KMS-11 (cell line): Measurements from ENCODE around the gene CENPH.

Source experiments
- H2AFZ ChIP-seq: fragments of 200-600 bp; sonication (generic); 2 replicates; pipeline ENCODE4 v1.6.1; 2016; ENCODE audit warnings: antibody characterized with exemption, mixed run types, low read depth
- H3K27ac ChIP-seq: fragments of 200-600 bp; sonication (generic); 2 replicates; pipeline ENCODE4 v1.6.1; 2016; ENCODE audit warnings: mild to moderate bottlenecking, mixed run types
- H3K27me3 ChIP-seq: fragments of 200-600 bp; sonication (generic); 2 replicates; pipeline ENCODE4 v1.6.1; 2017; ENCODE audit warnings: mild to moderate bottlenecking, low read depth, mixed run types, moderate library complexity; ENCODE audit not compliant: insufficient read depth
- H3K36me3 ChIP-seq: fragments of 200-600 bp; sonication (generic); 2 replicates; pipeline ENCODE4 v1.6.1; 2017; ENCODE audit warnings: mild to moderate bottlenecking, mixed run types; ENCODE audit not compliant: insufficient read depth
- H3K4me1 ChIP-seq: fragments of 200-600 bp; sonication (generic); 2 replicates; pipeline ENCODE4 v1.6.1; 2016; ENCODE audit warnings: mild to moderate bottlenecking, low read depth, mixed run types; ENCODE audit not compliant: poor library complexity, severe bottlenecking
- H3K4me2 ChIP-seq: fragments of 200-600 bp; sonication (generic); 2 replicates; pipeline ENCODE4 v1.7.0; 2016; ENCODE audit warnings: mild to moderate bottlenecking, mixed run types
- H3K4me3 ChIP-seq: fragments of 200-600 bp; sonication (generic); IDR thresholded peaks from 2 replicates; pipeline ENCODE4 v1.6.1; 2017; ENCODE audit warnings: low read depth, low read length, mixed read lengths; ENCODE audit not compliant: insufficient read depth
- H3K79me2 ChIP-seq: fragments of 200-600 bp; sonication (generic); 2 replicates; pipeline ENCODE4 v1.6.1; 2016; ENCODE audit warnings: low read depth, mixed run types; ENCODE audit not compliant: insufficient read depth
- H3K9ac ChIP-seq: fragments of 200-600 bp; sonication (generic); 2 replicates; pipeline ENCODE4 v1.6.1; 2016; ENCODE audit warnings: mild to moderate bottlenecking, mixed run types
- H4K20me1 ChIP-seq: fragments of 200-600 bp; sonication (generic); 2 replicates; pipeline ENCODE4 v1.6.1; 2016; ENCODE audit warnings: mild to moderate bottlenecking, mixed run types; ENCODE audit not compliant: insufficient read depth
- CTCF ChIP-seq: fragments of 200-600 bp; sonication (generic); conservative IDR thresholded peaks from 2 replicates; pipeline ENCODE4 v1.6.1; 2017; ENCODE audit warnings: low read depth, mild to moderate bottlenecking, antibody characterized with exemption, low read length, moderate library complexity, mixed read lengths

The CENPH gene

DNA sequence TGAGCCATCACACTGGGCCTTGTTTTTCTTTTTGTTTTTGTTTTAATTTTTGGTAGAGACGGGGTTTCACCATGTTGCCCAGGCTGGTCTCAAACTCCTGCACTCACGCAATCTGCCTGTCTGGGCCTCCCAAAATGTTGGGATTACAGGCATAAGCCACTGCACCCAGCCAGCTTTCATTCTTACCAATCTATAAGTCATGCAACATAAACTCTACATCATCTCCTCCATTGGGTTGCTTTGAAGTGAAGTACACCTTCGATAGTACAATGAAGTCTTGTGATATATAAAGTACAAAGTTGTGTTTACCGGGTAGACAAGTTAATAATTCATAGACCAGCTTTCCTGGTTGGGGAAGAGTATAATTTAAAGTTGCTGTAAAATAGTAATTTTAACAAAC is 36.5 kb downstream of the CENPH start:
- no peak for TF ChIP-seq CTCF
- Histone ChIP-seq H3K4me1 (no peaks in the 10 kb centered on the region), H4K20me1 (no peaks in the 10 kb centered on the region), H3K79me2 (no peaks in the 10 kb centered on the region), H3K4me2 (no peak overlapping the region), H2AFZ (no peak overlapping the region), H3K4me3 (no peak overlapping the region), H3K27ac (no peak overlapping the region), H3K9ac (no peak overlapping the region), H3K36me3 (no peaks in the 10 kb centered on the region; the same call in 1 of the 2 replicates), H3K27me3 (no peaks in the 10 kb centered on the region)

GRCh38 chr5:69230181-69230580 is 40.8 kb downstream of the CENPH start:
- H3K4me3 ChIP-seq, result no peak overlapping the region
- no peaks in the 10 kb centered on the region for H4K20me1 ChIP-seq
- H3K36me3 ChIP-seq, result no peaks in the 10 kb centered on the region; the same call in 1 of the 2 replicates
- H3K79me2 ChIP-seq, result peaks cover 4% of the 10 kb centered on the region; the same call in 1 of the 2 replicates
- peaks cover 6% of the 10 kb centered on the region for H3K4me1 ChIP-seq
- no peak overlapping the region for H3K4me2 ChIP-seq
- no peak overlapping the region for H3K9ac ChIP-seq
- no peak for TF ChIP-seq CTCF
- no peak overlapping the region for H2AFZ ChIP-seq
- no peak overlapping the region for H3K27ac ChIP-seq
- no peaks in the 10 kb centered on the region for H3K27me3 ChIP-seq

DNA sequence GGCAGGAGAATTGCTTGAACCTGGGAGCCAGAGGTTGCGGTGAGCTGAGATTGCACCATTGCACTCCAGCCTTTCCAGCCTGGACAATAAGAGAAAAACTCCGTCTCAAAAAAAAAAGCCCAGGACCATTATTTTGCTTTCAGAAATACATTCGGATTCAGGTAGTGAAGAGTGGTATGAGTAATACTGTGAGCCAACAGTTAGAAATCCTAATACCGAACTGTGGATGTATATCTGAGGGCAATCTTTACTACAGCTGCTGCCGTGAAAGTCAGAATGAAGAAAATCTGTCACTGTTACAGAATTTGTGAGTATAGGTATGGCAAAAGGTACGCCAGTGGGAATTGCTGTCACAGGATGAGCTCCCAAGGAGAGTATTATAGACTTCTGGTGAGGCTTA is 41.9 kb downstream of the CENPH start:
- H3K27ac ChIP-seq, result no peak overlapping the region
- H3K36me3 ChIP-seq, result no peaks in the 10 kb centered on the region; the same call in 1 of the 2 replicates
- TF ChIP-seq CTCF, result no peak
- no peaks in the 10 kb centered on the region for H4K20me1 ChIP-seq
- H3K4me2 ChIP-seq, result no peak overlapping the region
- H3K27me3 ChIP-seq, result no peaks in the 10 kb centered on the region
- no peak overlapping the region for H2AFZ ChIP-seq
- H3K79me2 ChIP-seq, result peaks cover 15% of the 10 kb centered on the region; the same call in 1 of the 2 replicates
- H3K9ac ChIP-seq, result no peak overlapping the region
- no peak overlapping the region for H3K4me3 ChIP-seq
- H3K4me1 ChIP-seq, result peaks cover 17% of the 10 kb centered on the region

DNA sequence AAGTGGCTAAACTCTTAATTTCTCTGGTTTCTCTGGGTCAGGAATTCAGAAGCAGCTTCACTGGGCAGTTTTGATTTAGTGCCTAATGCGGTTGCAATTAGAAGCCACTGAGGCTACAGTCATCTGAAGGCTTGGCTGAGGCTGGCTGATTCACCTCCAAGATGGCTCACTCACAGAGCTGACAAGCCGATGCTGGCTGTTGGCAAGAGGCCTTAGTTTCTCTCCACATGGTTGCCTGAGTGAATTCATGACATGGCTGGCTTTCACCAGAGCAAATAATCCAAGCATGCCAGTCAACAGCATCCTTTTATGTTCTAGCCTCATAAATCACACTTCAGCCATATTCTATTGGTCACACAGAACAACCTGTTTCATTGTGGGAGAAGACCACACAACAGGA is 42.5 kb downstream of the CENPH start:
- Histone ChIP-seq H3K4me1 (peaks cover 21% of the 10 kb centered on the region), H3K27me3 (no peaks in the 10 kb centered on the region), H3K79me2 (peaks cover 16% of the 10 kb centered on the region; the same call in 1 of the 2 replicates), H3K9ac (no peak overlapping the region), H3K27ac (no peak overlapping the region), H3K36me3 (no peaks in the 10 kb centered on the region; the same call in 1 of the 2 replicates), H4K20me1 (no peaks in the 10 kb centered on the region), H3K4me2 (no peak overlapping the region), H3K4me3 (no peak overlapping the region), H2AFZ (no peak overlapping the region)
- TF ChIP-seq CTCF, result no peak
